Measurements from ENCODE around the gene UBE2Q2.

GRCh38 chr15:75817138-75817935 lies 25.9 kb upstream of the UBE2Q2 start:
- no peak for TF ChIP-seq EZH2 (IDR thresholded peaks at IDR 0.05)
- no peak for TF ChIP-seq POLR2AphosphoS5 (IDR thresholded peaks at IDR 0.05; ENCODE audit: borderline replicate concordance, low read depth, low read length)
- TF ChIP-seq FOXP2 (optimal IDR thresholded peaks at IDR 0.05; ENCODE audit: control extremely low read depth, extremely low read length, insufficient read depth), result no peak

Data from SK-N-MC (cell line).